Choroid plexus epithelial cell (primary cell): Measurements from ENCODE around the gene SMC4.

Experiments used
- DNase-seq: peaks from one replicate; pipeline ENCODE4 v3.0.0-alpha.2; 2010; ENCODE audit warnings: low read depth
- H3K4me3 ChIP-seq: 2 replicates; pipeline ENCODE4 v1.5.1; 2011; ENCODE audit warnings: low read depth, mild to moderate bottlenecking, control low read depth, low read length, moderate library complexity
- CTCF ChIP-seq: conservative IDR thresholded peaks from 2 replicates; pipeline ENCODE4 v1.5.1; 2011; ENCODE audit warnings: low read depth, mild to moderate bottlenecking, control low read depth, inconsistent platforms, low read length, moderate library complexity

SMC4 gene

GRCh38 chr3:160403028-160403545 lies 3.6 kb downstream of the SMC4 start:
- H3K4me3 ChIP-seq: peak overlapping the region; percentile 90
- TF ChIP-seq CTCF: no peak
- peak; percentile 33 for DNase-seq

DNA sequence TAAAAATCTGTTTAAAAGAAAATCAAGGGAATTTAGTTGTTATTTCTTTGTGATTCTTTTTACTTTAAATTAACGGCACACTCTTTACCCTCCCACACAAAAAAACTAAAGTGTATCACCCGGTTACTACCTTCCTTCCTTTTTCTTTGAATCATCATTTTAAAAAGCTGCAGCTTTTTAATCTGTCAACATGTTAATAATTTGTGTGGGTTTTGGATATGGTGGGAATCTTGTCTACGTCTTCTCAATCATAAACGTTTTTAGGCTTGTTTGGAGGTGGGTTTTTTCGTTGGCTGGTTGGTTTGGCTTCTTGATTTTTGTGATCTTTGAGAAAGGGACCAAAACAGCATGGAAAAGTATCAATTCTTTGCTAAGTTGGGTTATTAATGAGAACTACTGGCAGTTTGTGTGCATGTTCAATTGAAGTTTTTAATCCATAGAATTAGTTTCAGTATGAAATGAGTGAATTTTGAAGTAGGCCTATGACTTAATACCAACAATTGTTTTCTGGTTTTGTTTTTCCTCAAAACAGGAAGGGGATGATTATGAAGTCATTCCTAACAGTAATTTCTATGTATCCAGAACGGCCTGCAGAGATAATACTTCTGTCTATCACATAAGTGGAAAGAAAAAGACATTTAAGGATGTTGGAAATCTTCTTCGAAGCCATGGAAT lies 4.5 kb downstream of the SMC4 start:
- peak; percentile 34 for DNase-seq
- no peak for TF ChIP-seq CTCF
- peak overlapping the region; percentile 11 for H3K4me3 ChIP-seq

GRCh38 chr3:160409812-160410610 lies 10.6 kb downstream of the SMC4 start:
- H3K4me3 ChIP-seq: no peak overlapping the region
- DNase-seq: peak; percentile 16
- no peak for TF ChIP-seq CTCF

- no peak for TF ChIP-seq CTCF
- H3K4me3 ChIP-seq: no peak overlapping the region
- DNase-seq: no peak
Observed at GRCh38 chr3:160412477-160412876, 13.0 kb downstream of the SMC4 start.

GRCh38 chr3:160413613-160414248 lies 14.3 kb downstream of the SMC4 start:
- TF ChIP-seq CTCF: peak; percentile 82
- no peak overlapping the region for H3K4me3 ChIP-seq
- peak; percentile 92 for DNase-seq

GRCh38 chr3:160417311-160417710 lies 17.9 kb downstream of the SMC4 start:
- H3K4me3 ChIP-seq: no peak overlapping the region
- no peak for TF ChIP-seq CTCF
- no peak for DNase-seq
